Astrocyte (in vitro differentiated cells and primary cell): Measurements from ENCODE around the gene METTL8. TPM values are rescaled to one million over a fixed set of nuclear protein-coding genes. Genes with fewer than 3 reads are reported as not detected.

Experiments used
- DNase-seq: peaks from one replicate; pipeline ENCODE4 v3.0.0-alpha.2; 2010; ENCODE audit warnings: low read depth
- FAIRE-seq: peaks from 2 replicates; lab custom pipeline; 2011; peaks lifted over from hg19 to GRCh38; lab: Jason Lieb, UNC
- H2AFZ ChIP-seq: 2 replicates; pipeline ENCODE4 v1.6.0; 2012; ENCODE audit warnings: low read depth, low read length, inconsistent platforms
- H3K27ac ChIP-seq: 2 replicates; pipeline ENCODE4 v1.5.1; 2011; ENCODE audit warnings: low read depth, low read length, inconsistent platforms
- H3K27me3 ChIP-seq: 2 replicates; pipeline ENCODE4 v1.6.0; 2011; ENCODE audit warnings: low read length, inconsistent platforms; ENCODE audit not compliant: insufficient read depth
- H3K36me3 ChIP-seq: 2 replicates; pipeline ENCODE4 v1.5.1; 2011; ENCODE audit warnings: low read length, inconsistent platforms; ENCODE audit not compliant: insufficient read depth
- H3K4me1 ChIP-seq: 2 replicates; pipeline ENCODE4 v1.5.1; 2011; ENCODE audit warnings: low read length, inconsistent platforms; ENCODE audit not compliant: insufficient read depth
- H3K4me2 ChIP-seq: 2 replicates; pipeline ENCODE4 v1.6.0; 2012; ENCODE audit warnings: low read length, inconsistent platforms
- H3K4me3 ChIP-seq: 2 replicates; pipeline ENCODE4 v1.5.1; 2011; ENCODE audit warnings: low read depth, mild to moderate bottlenecking, low read length, inconsistent platforms; ENCODE audit not compliant: insufficient read depth
- H3K79me2 ChIP-seq: 2 replicates; pipeline ENCODE4 v1.6.0; 2012; ENCODE audit warnings: mild to moderate bottlenecking, low read length, inconsistent platforms; ENCODE audit not compliant: insufficient read depth
- H3K9ac ChIP-seq: 2 replicates; pipeline ENCODE4 v1.6.0; 2012; ENCODE audit warnings: mild to moderate bottlenecking, low read length, inconsistent platforms
- H3K9me3 ChIP-seq: 2 replicates; pipeline ENCODE4 v1.5.1; 2012; ENCODE audit warnings: low read depth, mild to moderate bottlenecking, low read length, inconsistent platforms; ENCODE audit not compliant: insufficient read depth
- H4K20me1 ChIP-seq: 2 replicates; pipeline ENCODE4 v1.6.0; 2012; ENCODE audit warnings: low read length, inconsistent platforms; ENCODE audit not compliant: insufficient read depth
- H3K27ac Mint-ChIP-seq: one replicate; pipeline ENCODE4 v1.8.0; 2021; ENCODE audit warnings: mild to moderate bottlenecking, mixed read lengths; ENCODE audit not compliant: unreplicated experiment
- H3K27me3 Mint-ChIP-seq: one replicate; pipeline ENCODE4 v1.8.0; 2021; ENCODE audit warnings: low read depth, mixed read lengths; ENCODE audit not compliant: unreplicated experiment
- H3K36me3 Mint-ChIP-seq: one replicate; pipeline ENCODE4 v1.8.0; 2021; ENCODE audit warnings: low read depth, mixed read lengths; ENCODE audit not compliant: unreplicated experiment
- H3K4me1 Mint-ChIP-seq: one replicate; pipeline ENCODE4 v1.8.0; 2021; ENCODE audit warnings: low read depth, mixed read lengths; ENCODE audit not compliant: unreplicated experiment
- H3K4me3 Mint-ChIP-seq: one replicate; pipeline ENCODE4 v1.8.0; 2021; ENCODE audit warnings: mild to moderate bottlenecking, moderate library complexity, mixed read lengths; ENCODE audit not compliant: unreplicated experiment
- H3K9me3 Mint-ChIP-seq: one replicate; pipeline ENCODE4 v1.8.0; 2021; ENCODE audit warnings: mild to moderate bottlenecking, mixed read lengths; ENCODE audit not compliant: unreplicated experiment
- CTCF ChIP-seq: IDR thresholded peaks from 2 replicates; pipeline ENCODE4 v1.5.1; 2011; ENCODE audit warnings: low read depth, mild to moderate bottlenecking, inconsistent platforms, low read length, moderate library complexity; ENCODE audit not compliant: insufficient read depth
- EZH2 ChIP-seq: IDR thresholded peaks from 2 replicates; pipeline ENCODE4 v1.6.1; 2012; ENCODE audit warnings: mild to moderate bottlenecking, low read length, inconsistent platforms; ENCODE audit not compliant: insufficient read depth
- total RNA-seq: library from RNA; stranded (reverse); gene quantifications from 2 replicates; pipeline ENCODE4 v1.2.1, GENCODE V29; 2021

The METTL8 gene
- total RNA-seq, 1 donor from 2014 or later: 40.4 TPM

DNA sequence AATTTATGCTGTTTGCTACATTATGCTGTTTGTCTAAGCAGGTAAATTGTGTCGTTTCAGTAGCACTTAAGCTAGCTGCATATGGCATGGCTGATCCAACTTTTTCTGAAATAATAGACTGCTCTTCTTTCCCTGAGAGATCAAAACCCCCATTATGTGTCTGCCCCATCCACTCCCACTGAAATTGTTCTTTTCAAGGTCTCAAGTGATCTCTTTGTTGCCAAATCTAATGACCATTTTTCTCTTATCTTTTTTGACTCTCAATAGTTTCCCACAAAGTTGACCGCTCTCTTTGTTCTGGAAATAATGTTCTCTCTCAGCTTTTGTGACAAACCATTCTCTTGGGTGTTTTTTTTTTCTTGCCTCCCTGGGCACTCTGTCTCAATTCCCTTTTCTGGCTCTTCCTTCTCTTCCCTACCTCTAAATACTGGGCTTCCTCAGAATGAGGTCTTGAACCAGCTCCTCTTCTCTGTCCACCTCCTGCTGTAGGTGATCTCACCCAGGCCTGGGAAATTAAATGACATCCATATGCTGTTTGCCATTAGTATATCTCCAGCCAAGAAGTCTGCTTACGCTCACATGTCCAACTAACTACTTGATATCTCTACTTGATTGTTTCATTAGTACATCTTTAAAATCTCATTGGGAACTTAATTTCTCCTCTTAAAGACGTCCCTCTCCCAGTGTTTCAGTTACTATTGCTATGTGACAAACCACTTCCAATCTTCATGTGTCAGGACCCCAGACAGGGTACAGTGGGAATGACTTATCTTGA, 165.7 kb downstream of the METTL8 start:
- H3K27ac Mint-ChIP-seq: no peak overlapping the region
- no peaks in the 10 kb centered on the region for H3K27me3 Mint-ChIP-seq
- H3K27me3 ChIP-seq: no peaks in the 10 kb centered on the region
- TF ChIP-seq EZH2: no peak
- TF ChIP-seq CTCF: no peak
- DNase-seq: no peak
- FAIRE-seq: no peak
- no peaks in the 10 kb centered on the region for H3K36me3 ChIP-seq
- H3K9ac ChIP-seq: no peak overlapping the region
- no peak overlapping the region for H3K4me2 ChIP-seq
- no peaks in the 10 kb centered on the region for H3K36me3 Mint-ChIP-seq
- H3K9me3 ChIP-seq: no peaks in the 10 kb centered on the region
- no peak overlapping the region for H2AFZ ChIP-seq
- H4K20me1 ChIP-seq: no peaks in the 10 kb centered on the region
- H3K4me1 Mint-ChIP-seq: peaks cover 7% of the 10 kb centered on the region
- H3K4me1 ChIP-seq: peaks cover 11% of the 10 kb centered on the region
- H3K4me3 ChIP-seq: no peak overlapping the region
- H3K27ac ChIP-seq: no peak overlapping the region
- H3K9me3 Mint-ChIP-seq: peaks cover 2% of the 10 kb centered on the region
- H3K79me2 ChIP-seq: no peaks in the 10 kb centered on the region
- H3K4me3 Mint-ChIP-seq: no peak overlapping the region

Other genes with a start within 250 kb of the METTL8 start
- gene DCAF17, start 236 bp upstream of the METTL8 start, total RNA-seq: 21.4 and 25.2 TPM in 2 replicates
- gene CYBRD1, start 88.5 kb upstream of the METTL8 start, total RNA-seq: 26.7 and 37.2 TPM in 2 replicates